Neuronal stem cell (in vitro differentiated cells): ENCODE data around the gene RGL2.
"Not testable (repeated sequence)": the region's sequence is repeated elsewhere in the genome, so short reads cannot be mapped to it uniquely, and the experiment has no call there.

Experiments used
- DNase-seq: peaks from one replicate; pipeline ENCODE4 v3.0.0-alpha.2; 2013; ENCODE audit warnings: low spot score
- H2AFZ ChIP-seq: one replicate; pipeline ENCODE4 v1.6.1; 2013; ENCODE audit warnings: mild to moderate bottlenecking, low read length, inconsistent platforms
- H2AK5ac ChIP-seq: 2 replicates; pipeline ENCODE4 v1.6.1; 2013; ENCODE audit warnings: low read depth, mild to moderate bottlenecking, inconsistent platforms, low read length, moderate library complexity, mixed read lengths
- H2BK120ac ChIP-seq: 2 replicates; pipeline ENCODE4 v1.6.1; 2013; ENCODE audit warnings: low read depth, mild to moderate bottlenecking, inconsistent platforms, low read length, moderate library complexity, mixed read lengths
- H2BK12ac ChIP-seq: one replicate; pipeline ENCODE4 v1.6.1; 2013; ENCODE audit warnings: low read length, inconsistent platforms
- H2BK15ac ChIP-seq: 2 replicates; pipeline ENCODE4 v1.6.1; 2013; ENCODE audit warnings: mild to moderate bottlenecking, low read length, inconsistent platforms, mixed read lengths
- H2BK5ac ChIP-seq: one replicate; pipeline ENCODE4 v1.6.1; 2013; ENCODE audit warnings: inconsistent platforms, mild to moderate bottlenecking, low read length, moderate library complexity
- H3K14ac ChIP-seq: one replicate; pipeline ENCODE4 v1.6.1; 2013; ENCODE audit warnings: low read length, inconsistent platforms
- H3K18ac ChIP-seq: 2 replicates; pipeline ENCODE4 v1.6.1; 2013; ENCODE audit warnings: low read length, inconsistent platforms
- H3K23ac ChIP-seq: 2 replicates; pipeline ENCODE4 v1.6.1; 2013; ENCODE audit warnings: low read depth, mild to moderate bottlenecking, mixed read lengths, low read length, inconsistent platforms; ENCODE audit not compliant: poor library complexity
- H3K27ac ChIP-seq: replicated peaks from 3 replicates; pipeline ENCODE4 v1.5.1; 2013; ENCODE audit warnings: low read length, inconsistent platforms
- H3K27me3 ChIP-seq, 3 experiments: 2 replicates each; pipeline ENCODE4 v1.6.1; 2013; ENCODE audit warnings: low read length in 3 of 3, mild to moderate bottlenecking in 2 of 3, inconsistent platforms in 1 of 3, low read depth in 1 of 3, mixed read lengths in 1 of 3, moderate library complexity in 1 of 3; ENCODE audit not compliant: control insufficient read depth in 3 of 3, insufficient read depth in 3 of 3
- H3K36me3 ChIP-seq, 2 donors: replicated peaks in 1 of 2; 2 replicates each; pipeline ENCODE4 v1.6.1; 2013; ENCODE audit warnings: low read length in 2 of 2; ENCODE audit not compliant: control insufficient read depth in 2 of 2, insufficient read depth in 2 of 2
- H3K4ac ChIP-seq: 2 replicates; pipeline ENCODE4 v1.6.1; 2013; ENCODE audit warnings: inconsistent platforms, mild to moderate bottlenecking, low read length, moderate library complexity
- H3K4me1 ChIP-seq, 2 donors: 1 replicate in 1 of 2; 2 replicates in 1 of 2; pipeline ENCODE4 v1.6.1; 2013; ENCODE audit warnings: low read length in 2 of 2, low read depth in 1 of 2; ENCODE audit not compliant: control insufficient read depth in 2 of 2, insufficient read depth in 1 of 2
- H3K4me2 ChIP-seq: one replicate; pipeline ENCODE4 v1.6.1; 2013; ENCODE audit warnings: mild to moderate bottlenecking, low read length, inconsistent platforms; ENCODE audit not compliant: insufficient read depth, poor library complexity, severe bottlenecking
- H3K4me3 ChIP-seq, 2 donors: 2 replicates each; pipeline ENCODE4 v1.5.1; 2013; ENCODE audit warnings: low read length in 2 of 2, mild to moderate bottlenecking in 2 of 2, inconsistent platforms in 1 of 2, moderate library complexity in 1 of 2
- H3K79me1 ChIP-seq: one replicate; pipeline ENCODE4 v1.6.1; 2013; ENCODE audit warnings: low read depth, mild to moderate bottlenecking, inconsistent platforms, low read length, moderate library complexity
- H3K9ac ChIP-seq: one replicate; pipeline ENCODE4 v1.6.1; 2013; ENCODE audit warnings: mild to moderate bottlenecking, low read depth, low read length, inconsistent platforms; ENCODE audit not compliant: poor library complexity
- H3K9me3 ChIP-seq, 2 donors: replicated peaks in 1 of 2; 2 replicates each; pipeline versions ENCODE3 to v1.6.1; 2013; ENCODE audit warnings: low read length in 2 of 2, mild to moderate bottlenecking in 2 of 2, inconsistent platforms in 1 of 2, low read depth in 1 of 2, mixed read lengths in 1 of 2, moderate library complexity in 1 of 2; ENCODE audit not compliant: control insufficient read depth in 2 of 2, insufficient read depth in 1 of 2
- H4K8ac ChIP-seq: one replicate; pipeline ENCODE4 v1.6.1; 2013; ENCODE audit warnings: low read depth, mild to moderate bottlenecking, inconsistent platforms, low read length, moderate library complexity
- H4K91ac ChIP-seq: one replicate; pipeline ENCODE4 v1.6.1; 2013; ENCODE audit warnings: low read length, low read depth, mild to moderate bottlenecking, inconsistent platforms; ENCODE audit not compliant: poor library complexity
- WGBS, 2 donors: extraction: QIAGEN DNeasy Blood & Tissue Kit; methylation state at CpG; one replicate each; pipeline ENCODE4 v1.1.7; 2013; ENCODE audit warnings: missing lambda C conversion rate in 2 of 2, mixed read lengths in 1 of 2; ENCODE audit not compliant: insufficient read length in 2 of 2, insufficient replicate concordance in 1 of 2; ENCODE audit errors: extremely low coverage in 2 of 2; 5-methylcytosine and 5-hydroxymethylcytosine counted together

Gene RGL2

GRCh38 chr6:33275795-33276580 is 22.8 kb downstream of the RGL2 start:
- H3K4me2 ChIP-seq, result peak overlapping the region; percentile 88
- H3K23ac ChIP-seq, H3K14ac ChIP-seq, H2BK15ac ChIP-seq, H3K4ac ChIP-seq, H2BK120ac ChIP-seq, H2BK5ac ChIP-seq, H4K8ac ChIP-seq, H2AFZ ChIP-seq, H3K9me3 ChIP-seq, DNase-seq, H2AK5ac ChIP-seq, H2BK12ac ChIP-seq, H4K91ac ChIP-seq, H3K79me1 ChIP-seq, H3K27me3 ChIP-seq, H3K18ac ChIP-seq: not testable (repeated sequence)
- peak overlapping the region; percentile 89 for H3K27ac ChIP-seq
- peak overlapping the region; percentile 61 for H3K9ac ChIP-seq
- no CpG with 5 or more reads among the region's 16 CpGs for WGBS, 2 donors
- H3K4me1 ChIP-seq, result peaks cover 20 to 27% of the 10 kb centered on the region in 2 donors
- H3K36me3 ChIP-seq, result peaks cover 44 to 77% of the 10 kb centered on the region in 2 donors
- H3K4me3 ChIP-seq, result peak overlapping the region in 1 of 2 donors; percentile 42

GRCh38 chr6:33273924-33274902 is 24.5 kb downstream of the RGL2 start:
- no CpG with 5 or more reads among the region's 14 CpGs for WGBS, 2 donors
- H3K23ac ChIP-seq, result no peak overlapping the region
- no peak overlapping the region for H3K4me3 ChIP-seq
- H3K27me3 ChIP-seq, result no peaks in the 10 kb centered on the region
- no peak overlapping the region for H3K9ac ChIP-seq
- H4K91ac ChIP-seq, result no peak overlapping the region
- peaks cover 21 to 27% of the 10 kb centered on the region in 2 donors for H3K4me1 ChIP-seq
- H2AK5ac ChIP-seq, result no peak overlapping the region
- no peak overlapping the region for H2BK5ac ChIP-seq
- no peak overlapping the region for H2AFZ ChIP-seq
- no peak overlapping the region for H3K18ac ChIP-seq
- H3K9me3 ChIP-seq, result no peaks in the 10 kb centered on the region
- no peak overlapping the region for H3K27ac ChIP-seq
- peaks cover 37 to 69% of the 10 kb centered on the region in 2 donors for H3K36me3 ChIP-seq
- H2BK15ac ChIP-seq, result no peak overlapping the region
- no peak overlapping the region for H3K4me2 ChIP-seq
- H3K14ac ChIP-seq, result no peak overlapping the region
- no peak overlapping the region for H2BK120ac ChIP-seq
- no peak for DNase-seq
- H3K79me1 ChIP-seq, result peaks cover 8% of the 10 kb centered on the region
- H4K8ac ChIP-seq, result no peak overlapping the region
- no peak overlapping the region for H2BK12ac ChIP-seq
- H3K4ac ChIP-seq, result no peak overlapping the region

- H3K4me3 ChIP-seq, result peak overlapping the region in 1 of 2 donors; percentile 94
- no peaks in the 10 kb centered on the region for H3K27me3 ChIP-seq
- no peak overlapping the region for H2AK5ac ChIP-seq
- peaks cover 31 to 69% of the 10 kb centered on the region in 2 donors for H3K36me3 ChIP-seq
- DNase-seq, result no peak
- peaks cover 21 to 27% of the 10 kb centered on the region in 2 donors for H3K4me1 ChIP-seq
- no peaks in the 10 kb centered on the region for H3K9me3 ChIP-seq
- no peak overlapping the region for H4K91ac ChIP-seq
- H2AFZ ChIP-seq, result no peak overlapping the region
- H3K18ac ChIP-seq, result no peak overlapping the region
- no peak overlapping the region for H3K14ac ChIP-seq
- H4K8ac ChIP-seq, result no peak overlapping the region
- H3K4ac ChIP-seq, result no peak overlapping the region
- no peak overlapping the region for H2BK5ac ChIP-seq
- H2BK12ac ChIP-seq, result no peak overlapping the region
- H3K79me1 ChIP-seq, result peaks cover 8% of the 10 kb centered on the region
- peak overlapping the region; percentile 67 for H3K4me2 ChIP-seq
- H2BK15ac ChIP-seq, result no peak overlapping the region
- no peak overlapping the region for H3K9ac ChIP-seq
- no CpG with 5 or more reads among the region's 11 CpGs for WGBS, 2 donors
- no peak overlapping the region for H3K27ac ChIP-seq
- H3K23ac ChIP-seq, result no peak overlapping the region
- no peak overlapping the region for H2BK120ac ChIP-seq
Measured at GRCh38 chr6:33273129-33273923, 25.4 kb downstream of the RGL2 start.
